GM18511 (cell line): ENCODE data around the gene FBRS.
"Not testable (repeated sequence)": the region's sequence is repeated elsewhere in the genome, so short reads cannot be mapped to it uniquely, and the experiment has no call there.

ENCODE experiments used
- ATAC-seq: cut with Tn5 transposase; IDR thresholded peaks from one replicate; pipeline ENCODE4 v1.9.1; 2021; ENCODE audit warnings: mild to moderate bottlenecking, moderate library complexity; ENCODE audit not compliant: unreplicated experiment

Gene FBRS

DNA sequence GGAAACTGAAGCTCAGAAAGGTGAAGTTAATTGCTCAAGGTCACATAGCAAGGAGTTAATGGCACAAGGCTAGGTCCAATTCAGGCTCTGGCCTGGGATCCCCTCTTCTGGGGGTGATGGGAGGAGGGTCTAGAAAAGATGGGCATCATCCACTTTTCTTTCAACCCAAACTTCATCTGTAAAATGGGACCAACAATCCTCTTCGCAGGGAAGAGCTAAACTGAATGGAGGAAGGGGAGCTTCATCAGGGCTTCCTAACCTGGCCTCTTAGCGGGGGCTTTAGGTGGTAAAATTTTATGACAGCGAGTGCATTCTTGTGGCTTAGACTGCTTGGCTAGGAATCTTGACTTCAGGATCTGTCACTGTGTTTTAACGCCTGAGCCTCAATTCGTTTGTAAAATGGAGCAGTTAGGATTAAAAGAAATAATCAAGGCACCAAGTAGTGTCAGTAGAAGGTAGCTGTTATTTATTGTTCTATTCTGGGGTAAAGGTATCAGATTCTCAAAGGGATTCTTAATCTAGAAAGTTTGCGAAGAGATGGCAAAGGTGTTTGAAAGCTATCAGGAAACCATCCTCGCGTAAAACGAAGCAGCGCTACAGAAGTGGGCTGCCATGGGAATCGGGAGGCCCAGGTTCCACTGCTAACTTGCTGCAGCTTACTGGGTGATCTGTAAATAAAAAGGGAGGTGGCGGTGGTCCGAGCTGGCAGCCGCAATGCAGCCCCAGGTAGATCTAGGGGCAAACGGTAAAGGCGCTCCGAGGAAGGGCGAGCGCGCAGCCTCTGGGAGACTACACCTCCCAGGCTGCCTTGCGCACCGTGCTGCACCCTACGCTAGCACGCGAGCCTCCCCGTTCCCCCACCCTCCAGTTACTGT lies 39.3 kb downstream of the FBRS start:
- ATAC-seq = peak; percentile 85

DNA sequence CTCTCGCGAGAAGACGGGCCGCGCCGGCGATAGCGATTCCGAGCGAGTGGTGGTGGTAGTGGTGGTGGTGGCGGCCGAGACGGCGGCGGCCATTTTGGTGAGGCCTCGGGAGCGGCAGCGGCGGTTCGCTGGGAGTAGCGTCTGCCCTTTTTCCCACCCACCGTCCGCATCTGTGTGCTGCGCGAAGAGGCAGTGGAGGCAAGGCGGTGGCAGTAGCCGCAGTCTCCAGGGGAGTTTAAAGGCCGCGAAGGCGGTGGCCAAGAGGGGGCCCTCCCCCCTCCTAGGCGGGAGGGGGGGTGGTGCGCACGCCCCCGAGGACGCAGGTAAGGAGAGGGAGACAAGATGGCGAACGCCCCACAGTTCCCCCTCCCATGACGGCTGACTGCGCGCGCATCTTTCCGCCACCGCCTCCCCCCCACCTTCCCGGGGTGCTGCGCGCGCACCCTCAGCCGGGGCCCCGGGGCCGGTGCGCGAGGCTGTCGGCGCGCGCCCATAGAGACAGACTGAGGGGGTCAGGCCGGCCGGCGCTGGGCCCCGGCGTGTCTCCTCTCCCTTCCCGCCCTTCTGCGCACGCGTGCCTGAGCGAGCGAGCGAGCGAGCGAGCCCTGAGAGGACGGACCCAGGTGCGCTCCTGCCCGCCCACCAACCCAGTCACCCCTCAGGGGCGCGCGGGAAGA lies 40.0 kb downstream of the FBRS start:
- ATAC-seq = peak; percentile 75

GRCh38 chr16:30698816-30699614 lies 40.8 kb downstream of the FBRS start, which contains the start of gene SRCAP:
Gene SRCAP (plus strand): TSS chr16:30699171. CDS start chr16:30700825, 1,654 bp downstream.
- ATAC-seq = peak; percentile 40

DNA sequence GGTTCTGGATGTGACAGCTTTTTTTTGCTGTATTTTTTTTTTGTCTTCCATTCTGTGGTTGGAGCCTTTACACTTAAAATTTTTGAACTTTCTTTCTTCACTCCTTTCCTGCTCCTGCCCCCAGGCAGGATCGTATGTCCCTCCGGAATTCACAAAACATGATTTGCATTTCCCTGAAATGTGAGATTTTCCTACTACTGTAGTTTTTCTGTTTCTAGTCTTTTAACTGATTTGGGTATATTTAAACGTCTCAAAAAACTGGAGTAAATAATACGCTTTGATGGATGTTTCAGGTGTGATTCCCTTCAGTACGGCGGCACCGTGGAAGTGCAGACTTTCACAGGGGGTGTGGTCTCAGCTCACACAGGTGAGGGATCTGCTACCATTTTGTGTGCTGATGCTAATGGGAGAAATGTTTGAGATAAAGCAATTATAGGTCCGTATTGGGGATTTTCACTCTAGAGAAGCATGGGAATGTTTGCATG lies 41.4 kb downstream of the FBRS start:
- ATAC-seq = no peak

GRCh38 chr16:30700491-30700890 lies 42.3 kb downstream of the FBRS start:
- no peak for ATAC-seq

GRCh38 chr16:30700971-30701370 lies 42.7 kb downstream of the FBRS start:
- ATAC-seq = no peak

GRCh38 chr16:30703071-30703470 lies 44.8 kb downstream of the FBRS start:
- not testable (repeated sequence) for ATAC-seq

- no peak for ATAC-seq
Observed at GRCh38 chr16:30703971-30704370, 45.7 kb downstream of the FBRS start.

DNA sequence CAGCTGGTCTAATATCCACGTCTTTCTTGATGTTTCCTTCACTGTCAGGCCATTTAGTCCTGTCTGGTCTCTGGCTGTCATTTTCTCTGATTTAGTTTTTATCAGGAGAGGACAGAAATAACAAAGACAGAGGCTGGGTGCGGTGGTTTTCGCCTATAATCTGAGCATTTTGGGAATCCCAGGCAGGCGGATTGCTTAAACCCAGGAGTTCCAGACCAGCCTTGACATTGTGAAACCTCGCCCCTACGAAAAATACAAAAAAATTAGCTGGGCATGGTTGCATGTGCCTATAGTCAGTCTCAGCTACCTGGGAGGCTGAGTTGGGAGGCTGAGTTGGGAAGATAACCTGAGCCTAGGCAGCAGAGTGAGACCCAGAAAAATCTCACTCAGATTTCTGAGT lies 47.8 kb downstream of the FBRS start:
- ATAC-seq = no peak

DNA sequence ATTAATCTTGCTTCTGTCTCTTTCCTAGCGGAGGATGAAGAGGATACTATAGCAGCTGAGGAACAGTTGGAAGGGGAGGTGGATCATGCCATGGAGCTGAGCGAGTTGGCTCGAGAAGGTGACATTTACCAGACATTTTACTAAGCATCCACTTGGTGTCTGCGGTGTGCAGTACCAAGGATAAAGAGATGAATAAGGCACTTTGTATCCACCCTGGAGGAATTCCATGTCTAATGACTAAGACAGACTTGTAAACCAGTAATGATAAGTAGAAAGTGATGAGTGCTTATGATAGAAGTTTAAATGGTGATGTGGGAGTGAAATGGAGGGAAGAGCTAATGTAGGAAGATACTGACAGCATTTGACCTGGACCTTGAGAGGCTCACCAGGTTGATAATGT lies 52.7 kb downstream of the FBRS start:
- no peak for ATAC-seq

GRCh38 chr16:30711712-30712111 lies 53.5 kb downstream of the FBRS start:
- ATAC-seq = no peak

DNA sequence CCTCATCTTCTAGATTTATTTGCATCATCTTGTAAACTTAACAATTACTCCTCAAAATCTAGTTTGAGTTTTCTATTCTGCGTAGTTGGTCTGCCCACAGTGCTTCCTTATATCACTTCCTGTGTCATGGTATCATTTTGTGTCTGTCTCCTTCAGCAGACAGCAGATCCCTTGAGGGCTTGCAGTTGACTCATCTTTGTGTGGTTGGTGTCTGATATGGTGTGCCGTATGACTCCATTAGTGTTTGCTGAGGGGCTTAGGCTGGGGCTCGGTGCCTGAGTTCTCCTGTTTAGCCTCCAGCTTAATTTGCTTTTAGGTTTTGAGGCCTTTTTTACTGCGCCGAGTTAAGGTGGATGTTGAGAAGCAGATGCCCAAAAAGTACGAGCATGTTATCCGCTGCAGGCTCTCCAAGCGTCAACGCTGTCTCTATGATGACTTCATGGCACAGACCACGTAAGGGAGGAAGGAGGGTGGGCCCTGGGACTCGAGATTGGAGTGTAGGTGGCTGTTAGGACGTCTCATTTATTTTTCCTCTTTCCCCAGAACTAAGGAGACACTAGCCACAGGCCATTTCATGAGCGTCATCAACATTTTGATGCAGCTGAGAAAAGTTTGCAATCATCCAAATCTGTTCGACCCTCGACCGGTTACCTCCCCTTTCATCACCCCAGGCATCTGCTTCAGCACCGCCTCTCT lies 57.7 kb downstream of the FBRS start:
- no peak for ATAC-seq

DNA sequence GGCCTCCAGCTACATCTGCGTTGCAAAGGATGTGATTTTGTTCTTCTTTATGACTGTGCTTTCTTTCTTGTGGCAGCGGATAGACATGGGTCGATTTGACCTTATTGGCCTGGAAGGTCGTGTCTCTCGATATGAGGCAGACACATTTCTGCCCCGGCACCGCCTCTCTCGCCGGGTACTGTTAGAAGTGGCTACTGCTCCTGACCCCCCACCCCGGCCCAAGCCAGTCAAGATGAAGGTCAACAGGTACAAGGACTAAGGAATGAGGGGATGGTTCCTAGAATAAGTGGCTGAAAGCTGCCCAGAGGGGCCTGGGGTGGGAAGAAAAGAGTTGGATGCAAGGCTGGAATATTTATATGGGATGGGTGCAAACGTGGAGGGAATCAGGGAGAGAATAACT lies 61.9 kb downstream of the FBRS start:
- ATAC-seq = no peak
